ENCODE measurements around the gene PLB1.
A peak's percentile ranks its signal among the peaks of the same experiment; 100 is the strongest.

DNA sequence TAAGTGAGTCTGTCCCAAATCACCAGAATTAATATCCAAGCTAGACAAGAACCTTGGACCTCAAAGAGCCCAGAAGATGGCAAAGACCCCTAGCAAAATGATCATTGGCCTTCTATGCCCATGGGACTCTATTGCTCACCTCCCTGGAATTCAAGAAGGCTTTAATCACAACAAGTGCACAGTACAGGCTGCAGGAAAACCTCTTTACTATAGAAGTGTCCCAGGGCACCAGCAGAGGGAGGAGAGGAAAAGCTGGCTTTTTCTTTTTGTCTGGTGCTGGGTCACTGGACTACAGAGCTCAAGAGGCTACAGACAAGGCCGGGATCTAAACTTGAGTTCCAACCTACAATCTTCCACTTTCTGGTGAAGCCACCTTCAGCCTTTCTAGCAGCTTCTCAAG lies 167.5 kb downstream of the PLB1 start:
- no peak for TF ChIP-seq POLR2A (IDR thresholded peaks at IDR 0.05)
- TF ChIP-seq, protein P1, sequence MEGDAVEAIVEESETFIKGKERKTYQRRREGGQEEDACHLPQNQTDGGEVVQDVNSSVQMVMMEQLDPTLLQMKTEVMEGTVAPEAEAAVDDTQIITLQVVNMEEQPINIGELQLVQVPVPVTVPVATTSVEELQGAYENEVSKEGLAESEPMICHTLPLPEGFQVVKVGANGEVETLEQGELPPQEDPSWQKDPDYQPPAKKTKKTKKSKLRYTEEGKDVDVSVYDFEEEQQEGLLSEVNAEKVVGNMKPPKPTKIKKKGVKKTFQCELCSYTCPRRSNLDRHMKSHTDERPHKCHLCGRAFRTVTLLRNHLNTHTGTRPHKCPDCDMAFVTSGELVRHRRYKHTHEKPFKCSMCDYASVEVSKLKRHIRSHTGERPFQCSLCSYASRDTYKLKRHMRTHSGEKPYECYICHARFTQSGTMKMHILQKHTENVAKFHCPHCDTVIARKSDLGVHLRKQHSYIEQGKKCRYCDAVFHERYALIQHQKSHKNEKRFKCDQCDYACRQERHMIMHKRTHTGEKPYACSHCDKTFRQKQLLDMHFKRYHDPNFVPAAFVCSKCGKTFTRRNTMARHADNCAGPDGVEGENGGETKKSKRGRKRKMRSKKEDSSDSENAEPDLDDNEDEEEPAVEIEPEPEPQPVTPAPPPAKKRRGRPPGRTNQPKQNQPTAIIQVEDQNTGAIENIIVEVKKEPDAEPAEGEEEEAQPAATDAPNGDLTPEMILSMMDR (IDR thresholded peaks at IDR 0.05): peak in 2 of 6 experiments; percentile 24 to 52

All from esophagus squamous epithelium (tissue), 4 donors.